ENCODE data around the gene VPS37C. TPM values are rescaled to one million over a fixed set of nuclear protein-coding genes. Genes with fewer than 3 reads are reported as not detected.
"Not testable (repeated sequence)": the region's sequence is repeated elsewhere in the genome, so short reads cannot be mapped to it uniquely, and the experiment has no call there.

The VPS37C gene
- total and polyA plus RNA-seq, 2 of the 13 experiments (the other 11 are each of a cell fraction or from before 2014, with no cell fraction given), result 7.5 to 8.8 TPM

DNA sequence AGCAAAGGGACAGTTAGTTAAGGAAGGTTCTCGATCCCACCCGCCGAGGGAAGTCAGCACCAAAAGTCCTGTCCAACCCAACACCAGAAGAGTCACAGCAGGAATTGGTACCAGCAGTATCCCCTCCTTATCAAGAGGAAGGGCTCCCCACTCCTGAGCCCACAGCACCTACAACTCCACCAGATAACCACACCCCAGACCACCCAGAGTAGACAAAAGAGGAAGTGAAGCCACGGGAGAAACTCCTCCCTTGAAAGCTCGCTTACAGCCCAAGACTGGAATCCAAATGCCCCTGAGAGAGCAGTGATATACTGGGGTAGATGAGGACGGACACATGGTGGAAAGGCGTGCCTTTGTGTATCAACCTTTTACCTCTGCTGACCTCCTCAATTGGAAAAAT, 66.2 kb downstream of the VPS37C start:
- in situ Hi-C loops (cut with HindIII; ENCODE audit: extremely low pct_ligation_motif_present, low pct_unique_long_range_greater_than_20kb), result no loop called here
- Histone ChIP-seq H3K9me3 (ENCODE audit: low read length) (peaks cover 8% of the 10 kb centered on the region; the same call in 1 of the 2 replicates), H3K27ac (ENCODE audit: extremely low read length, insufficient read depth, low read length) (no peak overlapping the region), H3K9ac (ENCODE audit: insufficient read depth, low read depth, low read length) (no peak overlapping the region), H3K4me3 (replicated peaks in 1 of 3; ENCODE audit: insufficient read depth in 1 of 3, low read depth in 2 of 3, low read length in 3 of 3) (no peak overlapping the region), H3K79me2 (ENCODE audit: insufficient read depth, low read length) (no peaks in the 10 kb centered on the region), H4K20me1 (ENCODE audit: insufficient read depth, low read length) (no peaks in the 10 kb centered on the region), H3K27me3 (ENCODE audit: control insufficient read depth in 1 of 2, insufficient read depth in 2 of 2, low read length in 2 of 2) (peaks cover 2 to 10% of the 10 kb centered on the region in 2 experiments; a peak in 2 of 5 replicates), H2AFZ (ENCODE audit: low read length) (no peak overlapping the region), H3K4me2 (ENCODE audit: low read depth, low read length) (no peak overlapping the region), H3K4me1 (ENCODE audit: insufficient read depth, low read length) (no peaks in the 10 kb centered on the region), H3K36me3 (replicated peaks in 1 of 2; ENCODE audit: control insufficient read depth in 1 of 2, insufficient read depth in 2 of 2, low read length in 2 of 2) (no peaks in the 10 kb centered on the region)
- ATAC-seq (no peak), FAIRE-seq (no peak), DNase-seq (ENCODE audit: low spot score) (no peak)
- BruUV-seq (replicated peaks), result no TSS peak
- intact Hi-C loops (cut with micrococcal nuclease; ENCODE audit: unreplicated experiment), result no loop called here
- 12% methylated on average over 6 of the region's 7 CpGs for WGBS (ENCODE audit: low lambda C conversion rate)
- ChIA-PET POLR2A (no interaction called here), CTCF (ENCODE audit: low intra/inter-chr PET ratio, low total read pairs) (no interaction called here)
- TF ChIP-seq ATF3 (CRISPR knock-in tag; IDR thresholded peaks at IDR 0.05) (no peak), HOXA7 (CRISPR knock-in tag; IDR thresholded peaks at IDR 0.05) (no peak), MXI1 (IDR thresholded peaks at IDR 0.05; ENCODE audit: borderline replicate concordance, low read depth, low read length) (no peak), GTF3A (CRISPR knock-in tag; conservative IDR thresholded peaks at IDR 0.05) (no peak), ZNF839 (CRISPR knock-in tag; IDR thresholded peaks at IDR 0.05; ENCODE audit: borderline replicate concordance) (no peak), SALL1 (CRISPR knock-in tag; IDR thresholded peaks at IDR 0.05) (no peak), ZNF136 (CRISPR knock-in tag; IDR thresholded peaks at IDR 0.05; ENCODE audit: low read depth) (no peak), STAT6 (CRISPR knock-in tag; IDR thresholded peaks at IDR 0.05; ENCODE audit: borderline replicate concordance) (no peak), ZNF605 (CRISPR knock-in tag; IDR thresholded peaks at IDR 0.05) (no peak), IKZF1 (IDR thresholded peaks at IDR 0.05) (no peak), ATRX (CRISPR knock-in tag; IDR thresholded peaks at IDR 0.05; ENCODE audit: borderline replicate concordance) (no peak)

- CTCF ChIA-PET (ENCODE audit: low intra/inter-chr PET ratio, low total read pairs); POLR2A ChIA-PET; H3K79me2 ChIP-seq (ENCODE audit: insufficient read depth, low read length); DNase-seq (ENCODE audit: low spot score); H2AFZ ChIP-seq (ENCODE audit: low read length); FAIRE-seq; H4K20me1 ChIP-seq (ENCODE audit: insufficient read depth, low read length); BruUV-seq (replicated peaks); ATAC-seq; H3K9ac ChIP-seq (ENCODE audit: insufficient read depth, low read depth, low read length); in situ Hi-C loops (cut with HindIII; ENCODE audit: extremely low pct_ligation_motif_present, low pct_unique_long_range_greater_than_20kb); intact Hi-C loops (cut with micrococcal nuclease; ENCODE audit: unreplicated experiment); H3K36me3 ChIP-seq (replicated peaks in 1 of 2; ENCODE audit: control insufficient read depth in 1 of 2, insufficient read depth in 2 of 2, low read length in 2 of 2); H3K4me2 ChIP-seq (ENCODE audit: low read depth, low read length); H3K4me3 ChIP-seq (replicated peaks in 1 of 3; ENCODE audit: insufficient read depth in 1 of 3, low read depth in 2 of 3, low read length in 3 of 3); H3K27ac ChIP-seq (ENCODE audit: extremely low read length, insufficient read depth, low read length); H3K4me1 ChIP-seq (ENCODE audit: insufficient read depth, low read length); H3K9me3 ChIP-seq (ENCODE audit: low read length): not testable (repeated sequence)
- H3K27me3 ChIP-seq (ENCODE audit: control insufficient read depth in 1 of 2, insufficient read depth in 2 of 2, low read length in 2 of 2), result peaks cover 2 to 10% of the 10 kb centered on the region in 2 experiments; a peak in 2 of 5 replicates
- WGBS (ENCODE audit: low lambda C conversion rate), result 0% methylated on average over 1 of the region's 7 CpGs
Measured at GRCh38 chr11:61094167-61094566, 67.1 kb downstream of the VPS37C start.

All from HepG2 (cell line).